ENCODE data around the gene FBXO36.
"Not testable (repeated sequence)": the region's sequence is repeated elsewhere in the genome, so short reads cannot be mapped to it uniquely, and the experiment has no call there.

Gene FBXO36, protein sequence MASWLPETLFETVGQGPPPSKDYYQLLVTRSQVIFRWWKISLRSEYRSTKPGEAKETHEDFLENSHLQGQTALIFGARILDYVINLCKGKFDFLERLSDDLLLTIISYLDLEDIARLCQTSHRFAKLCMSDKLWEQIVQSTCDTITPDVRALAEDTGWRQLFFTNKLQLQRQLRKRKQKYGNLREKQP

DNA sequence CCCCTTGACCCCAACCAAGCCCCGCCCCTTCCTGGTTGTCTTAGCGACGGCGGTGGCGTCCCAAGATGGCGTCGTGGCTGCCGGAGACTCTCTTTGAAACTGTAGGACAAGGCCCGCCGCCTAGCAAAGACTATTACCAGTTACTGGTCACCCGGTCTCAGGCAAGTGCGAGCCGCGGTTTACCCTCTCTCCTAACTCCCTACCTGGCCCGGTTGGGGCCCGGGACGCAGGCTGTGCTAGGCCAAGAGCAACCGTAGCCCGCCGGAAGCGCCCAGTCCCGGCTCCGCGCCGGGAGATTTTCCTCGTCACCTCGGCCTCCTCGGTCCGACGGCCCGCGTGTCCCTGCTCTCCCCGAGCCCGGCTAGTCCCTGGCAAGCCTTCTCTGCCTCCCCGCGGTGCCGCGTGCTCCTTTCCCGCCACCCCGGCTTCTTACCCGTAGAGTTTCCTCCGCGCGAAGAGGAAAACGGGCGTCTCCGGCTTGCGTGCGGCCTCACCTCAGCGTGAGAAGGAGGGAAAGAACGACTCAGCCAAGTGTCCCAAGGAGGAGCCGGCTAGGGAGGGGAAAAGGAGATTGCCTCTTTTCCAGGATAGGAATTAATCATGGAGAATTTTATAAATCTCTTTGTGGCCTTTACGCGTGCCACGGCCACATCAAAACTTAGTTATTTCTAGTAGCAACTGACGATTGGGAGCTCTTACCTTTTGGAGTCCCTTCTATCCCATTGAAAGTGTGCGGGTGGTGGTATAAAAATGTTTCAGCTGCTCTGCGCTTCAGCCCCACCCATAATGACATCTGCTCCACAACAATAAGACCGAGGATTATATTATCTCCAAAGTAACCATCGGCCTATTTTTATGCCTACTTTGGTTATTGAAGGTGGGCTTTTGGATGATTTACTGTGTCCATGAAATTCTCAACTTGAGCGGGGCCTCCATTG lies at the start of gene FBXO36:
TSS of gene FBXO36 (plus strand) at position 55 of the 938 bp plus-strand sequence. CDS start at position 66, 11 bp downstream.
- no peak for FAIRE-seq

- no peak for FAIRE-seq
Observed at GRCh38 chr2:229873123-229873581, 49.2 kb upstream of the FBXO36 start.

DNA sequence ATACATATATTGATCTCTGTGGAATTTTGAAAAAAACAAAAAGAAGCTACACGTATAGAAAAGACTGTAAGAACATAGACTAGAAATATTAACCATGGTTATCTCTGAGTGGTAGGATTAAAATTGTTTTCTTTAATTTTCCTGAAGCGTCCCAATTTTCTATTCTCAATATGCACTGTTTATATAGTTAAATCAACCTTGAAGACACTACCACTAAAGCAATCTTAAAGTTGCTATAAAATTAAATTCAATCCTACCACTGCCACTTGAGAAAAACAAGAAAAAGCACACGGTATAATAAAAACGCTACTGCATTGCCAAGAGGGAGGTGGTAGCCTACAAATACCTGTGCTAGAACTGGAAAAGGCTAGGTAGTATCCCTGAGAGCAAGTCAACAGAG lies 47.7 kb upstream of the FBXO36 start:
- FAIRE-seq, result no peak

DNA sequence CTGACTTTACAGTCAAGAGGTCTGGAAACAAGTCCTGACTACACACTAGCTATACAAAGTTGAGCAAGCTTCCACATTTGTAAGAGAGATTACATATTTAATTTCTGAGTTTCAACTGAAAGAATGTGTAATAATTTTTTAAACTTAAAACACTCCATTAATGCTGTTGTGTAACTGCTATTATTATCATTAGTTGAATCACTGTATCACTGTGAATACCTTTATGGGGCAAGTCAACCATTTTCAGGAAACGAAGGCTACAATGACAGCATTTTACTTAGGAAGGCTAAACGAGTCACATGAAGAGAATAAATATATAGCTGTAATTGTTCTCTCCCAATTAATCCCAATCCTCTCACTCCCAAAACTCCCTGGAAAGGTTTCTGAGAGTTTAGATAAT lies 46.8 kb upstream of the FBXO36 start:
- no peak for FAIRE-seq

DNA sequence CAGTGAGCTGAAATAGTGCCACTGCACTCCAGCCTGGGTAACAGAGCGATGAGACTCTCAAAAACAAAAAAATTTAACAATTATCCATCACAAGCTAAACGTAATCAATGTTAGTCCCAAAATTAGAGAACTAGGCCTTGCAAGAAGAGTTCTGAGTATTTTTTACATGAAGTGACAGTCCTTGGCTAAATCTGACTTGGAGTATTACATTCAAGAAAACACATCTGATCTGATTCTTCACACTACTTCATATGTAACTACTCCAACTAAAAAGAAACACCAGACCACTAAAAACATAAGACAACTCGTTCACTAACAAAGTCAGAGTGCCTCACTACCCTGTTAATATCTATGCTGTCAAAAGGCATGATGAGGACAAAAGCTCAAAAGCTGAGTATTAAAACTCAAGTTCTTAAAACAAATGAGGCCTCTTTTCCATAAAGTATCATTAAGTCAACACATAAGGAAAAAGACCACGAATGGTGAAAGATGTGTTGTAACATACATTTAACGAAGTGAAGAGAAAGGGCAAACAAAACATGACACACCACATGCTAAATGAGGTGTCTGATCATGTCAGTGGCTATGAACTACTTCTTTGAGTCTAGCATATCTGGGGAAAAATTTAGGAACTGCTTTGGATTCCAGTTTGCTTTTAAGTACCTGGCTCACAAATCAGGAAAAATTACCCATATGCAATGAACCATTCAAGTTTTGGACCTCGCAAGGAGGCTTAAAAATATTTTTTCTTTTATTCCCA lies 42.9 kb upstream of the FBXO36 start:
- no peak for FAIRE-seq

DNA sequence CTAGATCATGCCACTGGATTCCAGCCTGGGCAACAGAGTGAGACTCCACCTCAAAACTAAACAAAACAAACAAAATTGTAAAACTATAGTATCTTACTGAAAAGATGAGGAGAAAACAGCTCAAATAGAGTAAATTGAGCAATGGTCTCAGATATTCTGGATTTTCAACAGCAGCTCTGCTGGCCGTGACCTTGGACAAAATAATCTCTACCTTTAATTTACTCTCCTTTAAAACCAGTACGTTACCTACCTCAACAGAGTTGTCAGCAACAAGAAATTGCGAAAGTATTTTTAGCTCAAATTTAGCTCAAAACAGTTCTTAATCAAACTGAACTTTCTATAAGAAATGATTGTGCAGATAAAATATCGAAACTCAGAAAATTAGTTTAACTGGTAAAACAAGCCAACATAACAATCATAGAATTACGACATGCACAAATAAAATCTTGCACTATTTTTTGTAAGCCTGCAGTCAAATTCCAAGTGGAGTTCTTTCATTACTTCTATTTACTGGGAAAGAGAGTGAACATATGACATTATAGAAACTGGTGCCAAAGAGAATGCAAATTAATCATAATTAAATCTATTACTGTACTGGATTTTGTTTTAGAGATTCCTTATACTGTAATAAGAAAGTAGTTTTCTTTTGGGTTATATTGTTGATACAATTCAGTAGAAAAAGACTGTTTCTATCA lies 41.3 kb upstream of the FBXO36 start:
- FAIRE-seq, result no peak

GRCh38 chr2:229882583-229882982 lies 39.7 kb upstream of the FBXO36 start:
- no peak for FAIRE-seq

DNA sequence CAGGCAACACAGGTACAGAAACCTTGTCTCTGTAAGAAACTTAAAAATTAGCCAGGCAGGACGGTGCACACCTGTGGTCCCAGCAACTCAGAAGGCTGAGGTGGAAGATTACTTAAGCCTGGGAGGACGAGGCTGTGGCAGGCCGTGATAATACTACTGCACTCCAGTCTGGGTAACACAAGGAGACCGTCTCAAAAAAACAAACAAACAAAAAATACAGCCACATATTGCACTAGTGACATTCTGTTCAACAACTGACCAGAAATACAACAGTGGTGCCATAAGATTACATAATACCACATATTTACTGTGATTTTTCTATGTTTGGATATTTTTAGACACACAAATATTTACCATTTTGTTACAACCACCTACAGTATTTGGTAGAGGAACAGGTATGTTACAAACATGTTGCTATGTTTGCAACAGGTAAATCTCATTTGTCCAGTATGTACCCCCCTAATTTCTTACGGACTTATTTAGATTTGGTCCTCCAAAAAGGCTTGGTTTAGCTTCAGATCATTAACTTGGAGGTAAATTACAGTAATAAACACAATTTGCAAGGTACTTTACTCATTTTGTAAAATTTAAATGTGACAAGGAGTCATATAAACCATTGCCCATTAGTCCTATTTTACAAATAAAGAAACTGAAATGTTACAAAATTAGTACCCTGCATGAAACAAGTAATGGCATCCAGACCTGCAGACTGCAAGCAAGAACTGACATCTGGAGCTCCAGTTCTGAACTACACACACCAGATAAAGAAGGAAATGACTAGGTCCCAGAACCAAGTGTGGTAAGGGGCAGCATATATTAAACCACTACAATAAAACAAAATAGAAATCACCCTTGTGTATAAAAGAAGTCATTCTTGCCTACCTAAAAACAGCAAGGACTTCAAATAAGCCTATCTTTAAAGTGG lies 37.3 kb upstream of the FBXO36 start:
- no peak for FAIRE-seq

DNA sequence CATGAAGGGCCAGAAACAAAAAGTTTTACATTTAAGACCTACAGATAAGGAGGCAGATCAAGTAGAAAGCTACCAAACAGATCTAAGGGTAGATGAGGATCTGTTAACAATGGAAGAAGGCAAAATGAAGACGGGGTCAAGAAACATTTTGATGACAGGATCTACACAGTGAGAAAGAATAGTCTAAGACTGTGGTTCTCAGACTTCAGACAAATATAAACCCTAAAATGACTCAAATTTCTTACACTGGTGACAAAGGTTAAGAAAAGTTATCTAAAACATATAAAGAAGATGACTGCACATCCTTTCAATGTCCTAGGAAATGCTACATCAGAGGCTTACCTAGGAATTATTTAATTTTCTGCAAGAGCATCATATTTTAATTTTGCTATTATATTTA lies 34.9 kb upstream of the FBXO36 start:
- no peak for FAIRE-seq

- no peak for FAIRE-seq
Observed at GRCh38 chr2:229888031-229888430, 34.3 kb upstream of the FBXO36 start.

DNA sequence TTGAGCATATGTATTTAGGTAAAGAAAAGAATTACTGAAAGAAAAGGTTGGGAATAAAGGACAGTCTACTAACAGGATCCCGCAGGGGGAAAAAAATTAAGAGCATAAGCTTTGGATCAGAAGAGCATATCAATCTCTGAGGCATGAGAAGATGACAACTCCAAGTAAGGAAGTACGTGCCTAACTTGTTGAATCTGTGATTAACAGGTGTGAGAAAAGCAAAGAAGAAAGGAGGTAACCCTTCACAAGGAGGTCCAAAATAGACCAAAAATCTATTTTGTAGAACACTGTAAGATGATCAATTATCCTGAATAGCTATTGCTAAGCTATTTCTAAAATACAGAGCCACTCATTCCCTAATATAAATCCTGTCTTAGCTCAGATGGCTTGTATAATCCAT lies 33.3 kb upstream of the FBXO36 start:
- no peak for FAIRE-seq

- FAIRE-seq, result no peak
Observed at GRCh38 chr2:229896857-229897256, 25.4 kb upstream of the FBXO36 start.

DNA sequence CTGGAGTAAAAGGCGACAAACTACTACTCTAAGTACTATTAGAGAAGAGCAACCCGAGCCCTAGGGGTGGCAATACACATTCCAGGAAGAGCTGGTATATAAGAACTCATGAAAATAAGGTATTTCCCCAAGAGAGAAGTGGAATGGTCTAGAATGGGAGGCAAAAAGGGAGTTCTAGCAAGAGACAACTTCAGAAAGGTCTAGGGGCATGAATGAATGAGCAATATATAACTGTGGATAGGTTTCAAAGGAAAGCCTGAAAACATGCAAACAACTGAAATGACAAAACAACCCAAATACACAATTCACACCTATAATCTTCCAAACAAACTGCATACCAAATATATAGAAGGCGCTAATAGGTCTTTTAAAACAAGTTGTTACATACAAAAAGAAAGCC lies 22.7 kb upstream of the FBXO36 start:
- no peak for FAIRE-seq

DNA sequence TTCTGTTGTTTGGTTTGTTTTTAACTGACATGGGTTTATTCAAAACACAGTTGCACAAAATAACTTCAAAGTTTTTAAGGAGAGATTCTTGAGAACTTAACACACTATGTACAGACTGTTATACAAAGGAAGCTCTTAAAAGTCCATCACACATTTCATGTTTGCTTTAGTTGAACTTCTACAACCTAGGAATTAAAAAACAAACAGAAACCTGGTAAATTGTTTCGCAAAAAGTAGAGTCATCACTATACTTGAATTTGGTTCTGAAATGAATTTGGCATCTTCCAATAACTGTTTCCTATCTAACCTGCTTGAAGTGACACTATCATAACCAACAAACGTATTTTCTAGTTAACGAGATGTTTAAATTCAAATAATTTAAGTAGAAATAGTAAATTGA lies 22.3 kb upstream of the FBXO36 start:
- no peak for FAIRE-seq

DNA sequence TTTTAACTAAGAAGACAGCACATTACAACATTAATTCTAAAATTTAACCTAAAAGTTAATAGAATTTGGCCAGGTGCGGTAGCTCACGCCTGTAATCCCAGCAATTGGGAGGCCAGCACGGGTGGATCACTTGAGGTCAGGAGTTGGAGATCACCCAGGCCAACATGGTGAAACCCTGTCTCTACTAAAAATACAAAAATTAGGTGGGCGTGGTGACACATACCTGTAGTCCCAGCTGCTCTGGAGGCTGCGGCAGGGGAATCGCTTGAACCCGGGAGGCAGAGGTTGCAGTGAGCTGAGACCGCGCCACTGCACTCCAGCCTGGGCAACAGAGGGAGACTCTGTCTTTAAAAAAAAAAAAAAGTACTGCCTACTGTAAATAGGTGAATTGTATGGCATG lies 21.8 kb upstream of the FBXO36 start:
- FAIRE-seq, result not testable (repeated sequence)

GRCh38 chr2:229901819-229902218 lies 20.5 kb upstream of the FBXO36 start:
- no peak for FAIRE-seq

- FAIRE-seq, result no peak
Observed at GRCh38 chr2:229903037-229903436, 19.3 kb upstream of the FBXO36 start.

GRCh38 chr2:229905601-229906000 lies 16.7 kb upstream of the FBXO36 start:
- no peak for FAIRE-seq

DNA sequence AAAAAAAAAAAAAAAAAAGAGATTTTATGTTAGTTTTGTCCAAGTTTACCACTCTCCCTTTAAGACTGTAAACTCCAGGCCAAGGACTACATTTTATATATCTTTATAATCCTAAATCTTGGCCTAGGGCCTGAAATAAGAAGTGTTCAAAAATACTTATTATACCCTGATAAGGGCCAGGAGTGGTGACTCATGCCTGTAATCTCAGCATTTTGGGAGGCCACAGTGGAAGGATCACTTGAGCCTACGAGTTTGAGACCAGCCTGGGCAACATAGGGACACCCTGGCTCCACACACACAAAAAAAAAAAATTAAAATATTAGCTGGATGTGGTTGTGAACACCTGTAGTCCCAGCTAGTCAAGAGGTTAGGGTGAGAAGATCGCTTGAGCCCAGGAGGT lies 13.2 kb upstream of the FBXO36 start:
- no peak for FAIRE-seq

DNA sequence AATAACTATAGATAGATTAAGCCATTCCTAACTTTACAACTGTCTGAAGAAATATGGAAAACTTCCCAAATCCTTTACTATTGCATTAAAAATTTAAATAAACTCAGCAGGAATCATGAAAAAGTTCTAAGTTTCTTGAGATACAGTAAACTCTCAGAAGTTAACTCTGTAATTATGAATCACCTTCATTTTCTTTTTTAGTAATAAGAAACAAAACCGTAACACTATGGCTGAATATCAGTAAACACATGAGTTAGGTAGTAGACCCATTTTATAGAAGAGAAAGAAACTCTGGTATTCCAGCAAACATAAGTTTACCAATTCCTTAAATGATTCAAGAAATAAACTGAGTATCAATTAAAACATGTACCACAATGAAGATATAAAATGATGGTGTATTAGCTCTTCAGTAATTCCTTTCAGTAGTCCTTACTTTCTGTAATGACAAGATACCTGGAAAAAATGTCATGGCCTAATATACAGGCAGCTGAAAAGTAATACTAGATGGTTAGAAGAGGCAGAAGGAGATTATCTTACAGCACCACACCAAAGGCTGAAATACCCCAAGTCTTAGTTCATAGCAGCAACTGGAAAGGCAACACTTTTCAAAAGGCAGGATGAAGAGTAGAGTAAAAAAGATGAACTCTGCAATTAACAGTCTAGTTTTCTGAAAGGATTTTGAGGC lies 12.0 kb upstream of the FBXO36 start:
- no peak for FAIRE-seq

DNA sequence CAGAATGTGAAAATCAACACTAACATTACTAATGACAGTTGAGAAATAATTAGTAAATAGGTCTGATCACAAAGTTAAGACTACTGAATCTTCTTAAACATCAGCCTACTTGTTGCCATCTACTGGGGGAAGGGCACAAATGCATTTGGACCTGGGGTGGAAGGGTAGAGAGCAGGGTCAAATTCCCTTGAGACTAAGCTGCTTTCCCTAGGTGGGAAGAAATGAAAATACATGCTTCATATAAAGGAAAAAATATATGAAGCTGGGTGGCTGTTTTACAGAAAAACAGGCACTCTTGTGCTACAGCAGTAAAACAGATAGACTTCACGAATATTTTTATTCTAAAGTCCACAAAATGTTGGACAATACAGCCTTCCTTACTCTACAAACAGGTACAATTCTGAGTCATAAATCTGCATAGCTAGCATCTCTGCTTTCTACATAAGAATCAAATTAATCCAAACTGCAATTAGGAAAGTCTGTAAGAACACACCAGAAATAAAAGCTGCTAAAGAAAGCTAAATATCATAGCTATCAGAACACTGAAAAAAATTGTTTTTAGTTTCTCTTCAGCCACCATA lies 11.4 kb upstream of the FBXO36 start:
- FAIRE-seq, result no peak
